ENCODE measurements around the gene CCDC66.
"Not testable (repeated sequence)": the region's sequence is repeated elsewhere in the genome, so short reads cannot be mapped to it uniquely, and the experiment has no call there.

CCDC66 gene

GRCh38 chr3:56556908-56557830 is at the start of gene CCDC66:
CCDC66 (plus strand) TSS chr3:56557175; CDS start chr3:56557243, 68 bp downstream.
- peak; percentile 53 for DNase-seq

DNA sequence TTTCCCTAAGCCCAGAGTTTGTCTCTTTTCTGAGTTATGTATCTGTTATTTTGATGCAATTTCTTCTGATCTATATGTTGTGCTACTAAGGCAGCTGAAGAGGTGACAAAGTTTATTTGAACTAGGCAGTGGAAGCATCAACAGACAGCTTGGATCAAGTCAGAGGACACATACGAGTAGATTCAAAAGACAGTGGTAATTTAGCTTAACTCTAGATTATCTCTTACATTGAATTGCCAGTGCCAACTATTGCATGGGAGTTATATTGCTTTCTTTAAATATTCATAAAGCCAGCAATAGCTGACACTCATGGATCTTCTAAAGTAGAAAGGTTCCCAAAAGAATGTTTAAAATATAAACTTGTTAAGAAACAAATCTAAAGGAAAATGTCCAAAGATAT is 37.3 kb upstream of the CCDC66 start:
- no peak for DNase-seq

DNA sequence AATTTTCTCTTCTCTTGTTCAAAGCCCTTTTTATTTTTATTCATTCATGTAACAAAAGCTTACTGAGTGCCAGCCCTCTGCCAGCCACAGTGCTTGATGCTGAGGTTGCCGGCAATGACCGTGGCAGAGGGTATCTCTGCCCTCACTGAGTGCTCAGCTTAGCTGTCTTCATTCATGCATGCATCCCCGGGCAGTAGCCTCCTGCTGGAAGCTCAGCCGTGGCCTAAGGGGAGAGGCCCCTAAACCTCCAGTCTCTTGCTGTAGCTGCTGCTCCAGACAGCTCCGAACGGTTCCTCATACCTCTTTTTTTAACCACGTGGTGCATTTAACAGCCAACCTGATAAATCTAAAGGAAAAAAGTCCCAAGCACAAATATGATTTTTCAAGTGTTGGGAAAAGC is 34.6 kb upstream of the CCDC66 start:
- DNase-seq, result no peak

DNA sequence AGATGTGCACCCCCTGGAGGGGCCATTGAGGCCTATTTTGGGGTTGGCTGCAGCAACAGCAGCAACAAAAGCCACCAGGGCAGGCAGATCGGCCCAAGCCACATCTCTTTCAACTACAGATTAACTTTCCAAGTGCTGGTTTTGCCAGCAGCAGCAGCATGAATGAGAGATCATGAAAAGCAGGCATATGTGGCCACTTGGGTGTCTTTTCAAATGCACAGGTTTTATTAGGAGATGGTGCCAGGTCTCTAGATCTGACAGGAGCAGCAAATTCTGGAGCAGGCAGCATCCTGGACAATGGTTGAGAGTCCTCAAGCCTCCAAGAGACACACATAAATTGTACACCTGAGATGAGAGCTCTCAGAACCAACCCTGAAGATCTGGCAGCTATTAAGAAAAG is 31.7 kb upstream of the CCDC66 start:
- no peak for DNase-seq

DNA sequence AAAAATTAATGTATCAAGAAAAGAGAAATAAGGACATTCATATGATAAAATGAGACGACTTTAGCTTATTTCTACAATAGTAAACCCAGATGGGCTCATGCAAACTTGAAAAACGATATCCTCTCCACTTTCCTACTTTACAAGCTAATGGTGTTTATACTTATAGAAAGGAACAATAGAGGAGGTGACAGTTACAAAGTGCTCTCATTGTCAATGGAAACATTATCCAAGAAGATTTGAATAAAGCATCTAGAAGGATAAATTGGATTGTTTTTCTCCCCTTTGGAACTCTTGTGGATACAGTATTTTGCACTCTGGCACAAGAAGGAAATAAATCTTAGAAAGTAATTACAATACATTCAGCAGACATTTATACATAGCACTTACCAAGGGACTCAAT is 20.2 kb upstream of the CCDC66 start:
- no peak for DNase-seq

DNA sequence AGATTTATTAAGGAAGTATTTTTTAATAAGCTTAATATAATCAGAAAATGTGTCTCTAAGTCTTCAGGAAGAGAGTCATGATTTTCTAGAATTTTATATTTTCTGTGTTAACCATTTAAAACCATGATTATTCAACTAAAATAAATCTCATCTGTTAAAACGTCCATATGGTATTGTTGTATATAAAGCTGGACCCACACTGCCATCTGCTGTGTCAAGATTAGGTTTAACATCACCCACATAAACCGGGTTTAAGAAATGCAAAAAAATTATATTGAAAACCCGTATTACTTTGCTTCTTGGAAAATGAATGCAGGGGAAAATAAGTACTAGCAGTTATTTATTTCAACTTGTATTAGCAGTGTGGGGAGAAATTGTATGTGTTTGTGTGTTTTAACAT is 9.5 kb upstream of the CCDC66 start:
- DNase-seq, result peak; percentile 7

- no peak for DNase-seq
Measured at GRCh38 chr3:56557831-56558170, 826 bp downstream of the CCDC66 start.

DNA sequence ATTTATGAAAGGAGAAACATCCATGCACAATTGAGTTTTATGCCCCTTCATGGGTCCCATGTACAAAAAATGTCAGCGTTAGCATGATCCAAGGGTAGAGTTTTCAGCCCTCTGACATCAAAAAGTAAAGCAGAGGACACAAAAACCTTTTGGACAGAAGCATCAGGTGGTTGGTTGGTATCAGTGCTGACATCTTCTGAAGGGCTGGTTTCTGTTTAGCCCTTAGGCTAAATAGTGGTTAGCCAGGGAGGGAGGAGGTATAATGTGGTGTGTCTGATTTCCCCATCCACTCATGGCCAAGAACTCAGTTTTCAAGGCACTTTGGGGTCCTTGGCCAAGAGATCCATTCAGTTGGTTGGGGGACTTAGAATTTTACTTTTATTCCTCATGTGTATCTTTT is 16.5 kb downstream of the CCDC66 start:
- DNase-seq, result no peak

- DNase-seq, result not testable (repeated sequence)
Measured at GRCh38 chr3:56581941-56582340, 25.0 kb downstream of the CCDC66 start.

GRCh38 chr3:56584275-56584674 is 27.3 kb downstream of the CCDC66 start:
- DNase-seq, result not testable (repeated sequence)

- no peak for DNase-seq
Measured at GRCh38 chr3:56590814-56591213, 33.8 kb downstream of the CCDC66 start.

DNA sequence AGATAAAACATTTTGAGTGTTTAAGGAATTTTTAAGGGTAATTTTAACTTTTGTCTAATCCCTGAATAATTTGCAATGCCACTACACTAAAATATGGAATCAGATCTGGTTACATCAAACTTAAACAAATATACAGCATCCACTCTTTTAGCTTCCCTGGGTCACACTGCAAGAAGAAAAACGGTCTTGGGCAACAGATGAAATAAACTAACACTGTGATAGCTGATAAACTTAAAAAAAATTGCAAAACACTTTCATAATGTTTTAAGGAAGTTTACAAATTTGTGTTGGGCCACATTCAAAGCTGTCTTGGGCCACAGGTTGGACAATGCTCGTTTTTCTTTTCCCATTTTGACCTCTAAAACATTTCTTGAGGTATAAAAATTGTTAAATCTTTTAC is 34.3 kb downstream of the CCDC66 start:
- DNase-seq, result no peak

DNA sequence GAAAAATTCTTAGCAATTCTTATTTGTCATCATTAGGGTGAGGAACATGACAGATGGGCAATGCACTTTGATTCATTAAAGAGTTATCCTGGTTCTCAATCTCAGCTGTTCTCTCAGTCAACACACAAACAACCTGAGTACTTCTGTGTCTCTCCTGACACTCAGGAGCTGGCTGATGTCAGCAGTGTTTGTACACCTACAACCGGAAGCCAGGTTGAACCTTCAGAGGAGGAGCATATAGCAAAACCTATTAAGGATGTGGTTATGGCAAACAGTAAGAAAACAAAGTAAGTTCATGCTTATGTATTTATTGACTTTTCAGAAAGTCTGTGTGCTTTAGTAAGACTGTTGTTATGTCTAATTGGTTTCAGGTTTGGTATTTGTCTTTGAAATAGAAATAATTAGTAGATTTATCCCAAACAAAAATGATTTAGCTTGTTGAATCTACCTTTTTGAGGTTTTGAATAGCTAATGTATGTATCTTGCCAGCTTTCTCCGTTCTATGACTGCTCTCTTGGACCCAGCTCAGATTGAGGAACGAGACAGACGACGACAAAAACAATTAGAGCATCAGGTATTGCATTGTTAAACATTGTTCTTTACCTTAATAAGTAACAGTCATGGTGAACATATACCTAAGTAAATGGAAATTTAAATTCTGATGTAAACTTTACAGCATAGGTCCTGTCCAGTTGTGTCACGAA is 36.6 kb downstream of the CCDC66 start:
- no peak for DNase-seq

- DNase-seq, result no peak
Measured at GRCh38 chr3:56595975-56596840, 39.2 kb downstream of the CCDC66 start.

DNA sequence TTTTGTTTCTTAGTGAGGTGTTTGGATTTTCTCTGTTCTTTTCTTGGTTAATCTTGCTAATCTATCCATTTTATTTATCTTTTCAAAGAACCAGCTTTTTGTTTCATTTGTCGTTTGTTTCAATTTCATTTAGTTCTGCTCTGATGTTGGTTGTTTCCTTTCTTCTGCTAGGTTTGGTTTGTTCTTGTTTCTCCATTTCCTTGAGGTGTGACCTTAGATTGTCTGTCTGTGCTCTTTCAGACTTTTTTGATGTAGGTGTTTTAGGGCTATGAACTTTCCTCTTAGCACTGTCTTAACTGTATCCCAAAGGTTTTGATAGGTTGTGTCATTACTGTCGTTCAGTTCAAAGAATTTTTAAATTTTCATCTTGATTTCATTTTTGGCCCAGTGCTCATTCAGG is 51.5 kb downstream of the CCDC66 start:
- not testable (repeated sequence) for DNase-seq

DNA sequence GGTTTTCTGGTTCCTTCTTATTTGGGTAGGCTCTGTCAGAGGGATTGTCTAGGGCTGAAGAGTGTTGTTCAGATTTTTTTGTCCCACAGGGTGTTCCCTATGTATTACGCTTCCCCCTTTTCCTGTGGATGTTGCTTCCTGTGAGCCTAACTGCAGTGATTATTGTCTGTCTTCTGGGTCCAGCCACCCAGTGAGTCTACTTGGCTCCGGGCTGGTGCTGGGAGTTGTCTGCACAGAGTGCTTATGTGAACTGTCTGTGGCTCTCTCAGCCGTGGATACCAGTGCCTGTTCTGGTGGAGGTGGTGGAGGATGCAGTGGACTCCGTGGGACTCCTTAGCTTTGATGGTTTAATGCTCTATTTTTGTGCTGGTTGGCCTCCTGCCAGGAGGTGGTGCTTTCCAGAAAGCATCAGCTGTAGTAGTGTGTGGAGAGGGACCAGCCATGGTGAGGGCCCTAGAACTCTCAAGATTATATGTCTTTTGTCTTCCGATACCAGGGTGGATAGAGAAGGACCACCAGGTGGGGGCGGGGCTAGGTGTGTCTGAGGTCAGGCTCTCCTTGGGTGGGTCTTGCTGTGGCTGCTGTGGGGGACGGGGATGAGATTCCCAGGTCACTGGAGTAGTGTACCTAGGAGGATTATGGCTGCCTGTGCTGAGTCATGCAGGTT is 53.8 kb downstream of the CCDC66 start:
- no peak for DNase-seq

- DNase-seq, result no peak
Measured at GRCh38 chr3:56611364-56611763, 54.4 kb downstream of the CCDC66 start.

- no peak for DNase-seq
Measured at GRCh38 chr3:56612146-56612545, 55.2 kb downstream of the CCDC66 start.

- no peak for DNase-seq
Measured at GRCh38 chr3:56613016-56613415, 56.0 kb downstream of the CCDC66 start.

GRCh38 chr3:56616478-56617006 is 59.6 kb downstream of the CCDC66 start:
- no peak for DNase-seq

DNA sequence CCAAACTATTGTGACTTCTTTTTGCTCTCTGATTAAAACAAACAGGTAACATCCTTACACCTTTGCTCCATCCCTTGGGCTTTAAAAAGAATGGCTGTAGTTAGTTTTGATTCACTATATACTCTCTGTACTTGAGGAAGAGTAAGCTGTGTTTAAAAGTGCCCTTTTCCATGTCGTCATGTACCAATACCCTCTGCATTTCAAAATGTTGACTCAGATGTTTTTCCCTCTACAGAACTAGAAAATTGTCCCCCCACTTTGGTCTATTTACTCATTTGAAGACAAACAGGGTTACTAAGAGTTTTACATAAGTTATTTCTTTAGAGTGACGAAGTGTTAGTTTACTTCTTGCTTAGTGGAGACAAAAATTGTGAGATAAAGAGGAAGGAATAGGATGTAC is 63.4 kb downstream of the CCDC66 start:
- DNase-seq, result no peak

DNA sequence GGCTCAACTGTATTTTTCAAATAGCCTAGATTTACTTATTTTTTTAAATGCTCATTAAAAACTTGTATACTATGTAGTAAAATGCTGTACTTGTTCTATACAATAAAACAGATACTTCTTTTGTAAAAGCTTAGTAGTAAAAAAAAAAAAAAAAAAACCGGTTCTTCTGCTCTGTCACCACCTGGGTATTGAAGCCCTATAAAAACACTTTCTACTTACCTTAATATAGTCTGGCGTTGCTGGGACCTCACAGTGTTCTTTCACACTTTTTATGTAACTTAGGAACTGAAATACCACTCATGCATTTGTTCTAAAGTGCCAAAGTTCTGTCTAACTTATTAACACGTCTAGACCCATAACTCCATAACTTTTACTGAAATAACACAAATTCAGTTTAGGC is 64.7 kb downstream of the CCDC66 start:
- DNase-seq, result no peak

DNA sequence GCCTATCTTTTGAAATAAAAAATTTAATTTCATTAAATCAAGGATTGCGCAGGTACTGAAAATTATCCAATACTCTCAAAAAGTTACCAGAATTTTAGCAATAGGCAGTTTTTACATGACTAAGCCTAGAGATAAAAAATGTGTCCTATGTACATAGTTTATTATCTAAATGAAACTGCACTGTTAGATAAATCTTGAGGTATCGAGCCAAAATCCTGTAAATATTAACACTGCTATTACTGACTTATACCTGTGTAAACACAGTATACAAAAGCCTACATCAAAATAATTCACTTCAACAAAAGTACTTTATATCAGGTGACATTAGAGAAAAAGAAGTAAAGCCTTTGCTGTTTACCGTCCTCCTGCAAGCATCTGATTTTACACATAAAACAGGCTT is 65.4 kb downstream of the CCDC66 start:
- no peak for DNase-seq
